ENCODE data around the gene ILF2.
"Not testable (repeated sequence)": the region's sequence is repeated elsewhere in the genome, so short reads cannot be mapped to it uniquely, and the experiment has no call there.

Gene ILF2

DNA sequence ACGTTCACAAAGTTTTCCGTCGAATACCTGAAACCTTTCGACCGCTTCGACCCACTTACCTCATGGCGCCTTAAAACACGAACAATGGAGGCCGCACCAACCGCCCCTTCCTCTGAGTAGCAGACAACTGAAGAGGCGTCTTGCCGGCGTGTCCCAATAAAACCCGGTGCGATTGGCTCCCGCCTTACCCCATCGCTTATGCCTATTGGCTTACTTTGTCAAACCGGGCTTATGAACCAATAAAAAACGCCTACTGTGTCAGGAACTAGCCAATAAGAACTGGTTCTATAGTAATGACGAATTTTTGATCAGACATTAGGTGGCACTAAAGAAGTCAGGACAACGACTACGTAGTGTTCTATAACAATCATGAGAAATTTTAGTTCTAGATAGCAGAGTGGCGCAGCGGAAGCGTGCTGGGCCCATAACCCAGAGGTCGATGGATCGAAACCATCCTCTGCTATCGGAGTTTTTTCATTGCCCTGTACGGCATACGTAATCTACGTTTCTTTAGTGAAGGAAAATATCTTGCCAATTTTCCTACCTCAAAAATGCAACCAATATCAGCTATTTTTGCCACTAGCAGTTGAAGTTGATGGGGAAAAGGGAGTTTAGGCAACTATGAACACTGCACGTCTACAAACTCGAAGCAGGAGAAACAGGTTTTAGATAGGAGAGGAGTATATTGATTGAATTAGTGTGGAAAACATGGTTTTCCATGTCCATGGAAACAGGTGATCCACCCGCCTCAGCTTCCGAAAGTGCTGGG, at the start of gene ILF2:
Gene ILF2, minus strand, starts transcription at position 135 of the 769 bp plus-strand sequence. Its CDS starts 71 bp downstream, at position 64.
- DNase-seq: peak; percentile 98

DNA sequence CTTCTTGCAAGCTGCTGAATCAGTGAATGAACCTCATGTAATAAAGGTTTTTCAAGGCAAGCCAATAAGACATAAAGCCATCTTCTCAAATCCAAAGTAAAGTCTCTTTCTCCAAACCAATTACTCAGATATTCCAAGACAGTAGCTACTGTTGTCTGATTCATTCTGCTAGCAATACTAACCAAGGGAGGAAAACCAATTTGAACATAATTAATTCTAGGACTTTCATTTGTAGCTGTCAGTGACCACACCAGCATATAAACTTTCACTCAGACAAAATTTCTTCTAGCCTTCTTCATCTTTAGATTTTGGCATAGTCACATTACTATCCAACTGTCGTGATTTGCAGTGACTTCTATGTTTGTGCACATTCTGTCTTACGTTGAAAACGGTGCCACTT, 46.5 kb upstream of the ILF2 start:
- DNase-seq: no peak

DNA sequence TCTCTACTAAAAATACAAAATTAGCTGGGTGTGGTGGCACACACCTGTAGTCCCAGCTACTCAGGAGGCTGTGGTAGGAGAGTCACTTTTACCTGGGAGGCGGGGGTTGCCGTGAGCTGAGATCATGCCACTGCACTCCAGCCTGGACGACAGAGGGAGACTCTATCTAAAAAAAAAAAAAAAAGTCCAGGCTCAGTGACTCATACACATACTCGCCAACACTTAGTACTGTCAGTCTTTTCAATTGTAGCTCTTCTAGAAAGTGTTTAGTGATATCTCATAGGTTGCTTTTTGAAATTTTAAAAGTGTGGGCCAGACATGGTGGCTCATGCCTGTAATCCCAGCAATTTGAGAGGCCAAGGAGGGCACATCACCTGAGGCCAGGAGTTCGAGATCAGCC, 45.4 kb upstream of the ILF2 start:
- not testable (repeated sequence) for DNase-seq

DNA sequence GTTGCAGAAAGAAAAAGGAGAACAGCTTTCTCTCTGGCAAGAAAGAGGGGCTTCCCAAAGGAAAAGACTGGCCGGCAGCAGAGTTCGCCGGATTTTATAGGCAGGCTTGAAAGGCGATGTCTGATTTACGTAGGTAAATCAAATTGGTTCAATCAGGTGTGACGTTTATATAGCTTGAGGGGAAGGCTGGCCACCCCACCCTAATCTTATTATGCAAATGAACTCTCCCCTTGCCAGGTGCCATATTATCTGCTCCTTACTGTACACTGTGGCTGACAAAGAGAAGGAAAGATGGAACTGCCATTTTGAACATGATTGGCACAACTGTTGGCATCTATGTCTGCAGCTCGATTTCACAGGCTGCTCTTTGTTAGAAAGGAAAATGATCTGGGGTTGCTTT, 40.2 kb upstream of the ILF2 start:
- no peak for DNase-seq

DNA sequence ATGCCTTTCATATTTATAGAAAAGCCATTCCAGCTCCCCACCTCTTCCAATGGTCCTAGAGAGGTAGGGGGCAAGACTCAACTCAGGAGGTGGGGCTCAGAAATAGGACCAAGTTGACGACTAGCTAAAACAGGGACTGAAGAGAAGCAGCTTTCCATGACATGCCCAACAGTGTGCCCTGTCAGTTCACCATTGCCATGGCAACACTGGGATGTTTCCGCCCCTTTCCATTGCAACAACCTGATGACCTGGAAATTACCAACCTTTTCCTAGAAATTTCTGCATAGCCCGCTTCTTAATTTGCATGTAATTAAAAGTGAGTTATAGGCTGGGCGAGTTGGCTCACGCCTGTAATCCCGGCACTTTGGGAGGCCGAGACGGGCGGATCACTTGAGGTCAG, 34.7 kb upstream of the ILF2 start:
- no peak for DNase-seq

DNA sequence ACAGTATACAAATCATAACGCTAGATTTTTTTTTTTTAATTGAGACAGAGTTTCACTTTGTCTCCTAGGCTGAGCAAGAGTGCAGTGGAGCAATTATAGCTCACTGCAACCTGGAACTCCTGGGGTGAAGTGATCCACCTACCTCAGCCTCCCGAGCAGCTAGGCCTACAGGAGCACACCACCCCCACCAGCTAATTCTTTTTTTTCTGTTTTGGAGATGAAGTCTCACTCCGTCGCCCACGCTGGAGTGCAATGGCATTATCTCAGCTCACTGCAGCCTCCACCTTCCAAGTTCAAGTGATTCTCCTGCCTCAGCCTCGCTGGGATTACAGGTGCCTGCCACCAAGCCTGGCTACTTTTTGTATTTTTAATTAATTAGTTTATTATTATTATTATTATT, 29.0 kb upstream of the ILF2 start:
- DNase-seq: no peak

DNA sequence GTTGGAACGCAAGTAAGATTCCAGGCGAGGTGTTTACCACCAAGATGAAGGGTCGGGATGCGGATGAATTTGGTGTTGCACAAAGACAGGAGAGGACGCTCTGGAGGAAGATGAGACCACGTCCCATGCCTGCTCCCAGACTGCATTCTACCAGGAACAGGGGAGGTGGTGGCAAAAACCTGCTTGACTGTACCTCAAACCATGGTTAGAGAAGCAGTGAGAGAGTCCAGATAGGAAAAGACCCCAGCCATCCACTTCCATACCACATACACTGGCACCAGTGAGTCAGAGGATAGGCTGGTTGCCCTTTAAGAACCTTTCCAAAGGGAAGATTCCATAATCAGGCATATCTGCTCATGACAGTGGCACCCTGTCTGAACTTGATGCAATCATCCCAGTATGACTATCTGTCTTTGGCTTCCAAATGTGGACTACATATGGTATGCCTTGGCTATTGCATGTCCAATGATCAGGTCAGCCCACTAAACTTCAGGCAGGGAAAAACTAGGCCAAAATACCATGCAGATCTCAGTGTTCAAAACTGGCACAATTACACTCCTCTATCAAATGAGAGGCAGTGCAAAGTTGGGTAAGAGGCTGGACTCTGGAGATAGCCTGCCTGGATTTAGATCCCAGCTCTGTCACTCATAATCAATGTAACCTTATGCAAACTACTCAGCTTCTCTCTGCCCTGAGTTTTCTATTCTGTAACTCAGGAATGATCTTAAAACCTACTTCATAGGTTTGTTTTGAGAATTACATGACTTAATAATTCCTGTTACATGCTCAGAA, 28.3 kb upstream of the ILF2 start:
- DNase-seq: no peak

DNA sequence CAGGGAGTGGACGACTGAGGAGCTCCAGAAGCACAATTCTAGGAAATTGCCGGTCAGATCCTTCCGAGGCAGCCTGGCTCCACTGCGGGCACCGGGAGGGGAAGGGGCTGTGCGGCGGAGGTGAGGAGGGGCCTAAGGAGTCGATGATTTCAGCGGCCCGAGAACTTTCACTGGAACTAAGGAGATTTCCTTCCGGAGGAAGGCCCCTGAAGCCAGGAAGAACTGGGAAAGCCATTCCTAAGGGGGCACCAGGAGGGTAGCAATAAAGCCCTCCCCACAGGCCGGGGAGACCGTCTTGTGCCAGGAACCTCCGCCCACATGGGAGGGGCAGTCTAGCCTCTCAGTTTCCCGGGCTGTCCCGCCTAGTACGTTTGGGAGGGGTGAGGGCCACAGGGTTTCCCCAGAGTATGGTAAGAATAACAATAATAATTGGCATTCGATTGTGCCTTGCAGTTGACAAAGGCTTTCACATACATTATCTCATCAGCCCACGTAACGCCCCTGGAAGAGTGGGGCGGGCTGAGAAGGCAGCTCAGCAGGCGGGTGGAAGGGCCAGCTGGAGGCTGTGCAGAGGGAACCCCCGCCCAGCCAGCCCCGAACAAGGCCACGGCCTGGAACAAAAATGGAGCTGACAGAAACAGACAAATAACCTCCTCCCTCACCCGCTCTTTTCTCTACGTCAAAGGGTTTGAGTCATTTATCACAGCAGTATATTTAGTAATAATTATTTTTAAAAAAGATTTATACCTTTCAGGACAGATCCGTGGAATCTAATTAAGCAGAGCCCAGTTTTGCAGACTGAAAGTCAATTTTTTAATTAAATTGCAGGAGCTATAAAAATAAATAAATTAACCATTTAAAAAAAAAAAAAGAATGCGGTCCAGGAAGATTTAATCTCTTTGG, 27.5 kb upstream of the ILF2 start:
- peak; percentile 72 for DNase-seq

DNA sequence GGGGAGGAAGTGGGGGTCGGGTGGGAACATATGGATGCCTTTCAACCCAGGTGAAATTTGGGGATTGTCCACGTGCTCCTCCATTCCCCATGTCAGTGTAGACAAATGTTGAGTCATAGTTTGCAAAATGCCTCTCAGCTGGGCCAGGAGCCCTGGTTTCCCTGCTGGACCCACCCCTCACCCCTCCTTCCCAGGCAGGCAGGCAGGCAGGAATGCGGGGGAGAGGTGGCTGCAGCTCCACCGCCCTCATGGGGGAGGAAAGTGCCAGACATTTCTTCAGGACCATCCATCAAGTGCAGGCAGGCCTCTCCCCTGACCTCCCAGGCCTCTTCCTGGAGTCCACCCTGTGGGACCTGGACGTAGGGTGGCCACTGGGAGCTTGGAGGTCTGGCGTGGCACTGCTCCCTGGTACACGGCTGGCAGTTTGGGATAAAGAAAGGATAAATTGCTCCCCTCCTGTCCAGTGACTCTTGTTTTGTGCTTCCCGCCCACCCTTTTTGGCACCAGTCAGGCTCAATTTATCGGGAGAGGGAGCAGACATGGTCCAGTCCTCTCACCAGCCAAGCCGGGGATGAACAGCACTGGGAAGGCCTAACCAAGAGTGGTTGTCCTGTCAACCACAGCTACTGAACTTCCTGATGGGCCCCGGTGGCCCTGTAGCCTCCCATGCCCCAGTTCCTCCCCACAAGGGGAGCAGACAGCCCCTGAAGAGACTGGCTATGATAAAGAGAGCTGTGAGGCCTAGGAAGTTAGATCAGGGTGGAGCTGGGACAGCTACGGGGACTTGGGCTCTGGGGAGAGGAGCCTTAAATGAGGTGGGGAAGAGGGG, 26.6 kb upstream of the ILF2 start:
- no peak for DNase-seq

DNA sequence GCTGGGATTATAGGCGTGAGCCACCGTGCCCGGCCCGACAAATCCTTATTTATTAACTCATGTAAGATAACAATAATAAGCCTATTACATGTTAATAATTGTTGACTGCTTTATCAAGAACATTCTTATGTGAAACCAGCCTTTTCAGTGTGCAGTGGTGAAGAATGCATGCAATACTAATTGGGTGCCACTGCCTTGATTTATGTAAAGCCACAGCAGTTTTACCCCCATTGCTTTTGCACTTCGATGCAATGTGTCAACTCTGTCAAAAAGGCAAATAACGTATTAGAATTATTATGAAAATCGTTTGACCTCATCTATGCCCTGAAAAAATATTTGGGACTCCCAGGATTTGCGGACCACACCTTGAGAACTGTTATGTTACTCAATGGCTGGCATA, 25.9 kb upstream of the ILF2 start:
- no peak for DNase-seq

DNA sequence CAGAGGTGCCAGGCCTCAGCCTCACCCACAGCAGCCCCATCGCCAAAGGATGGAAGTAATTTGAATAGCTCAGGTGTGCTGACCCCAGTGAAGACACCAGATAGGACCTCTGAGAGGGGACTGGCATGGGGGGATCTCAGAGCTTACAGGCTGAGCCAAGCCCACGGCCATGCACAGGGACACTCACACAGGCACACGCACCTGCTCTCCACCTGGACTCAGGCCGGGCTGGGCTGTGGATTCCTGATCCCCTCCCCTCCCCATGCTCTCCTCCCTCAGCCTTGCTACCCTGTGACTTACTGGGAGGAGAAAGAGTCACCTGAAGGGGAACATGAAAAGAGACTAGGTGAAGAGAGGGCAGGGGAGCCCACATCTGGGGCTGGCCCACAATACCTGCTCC, 22.7 kb upstream of the ILF2 start:
- DNase-seq: no peak

DNA sequence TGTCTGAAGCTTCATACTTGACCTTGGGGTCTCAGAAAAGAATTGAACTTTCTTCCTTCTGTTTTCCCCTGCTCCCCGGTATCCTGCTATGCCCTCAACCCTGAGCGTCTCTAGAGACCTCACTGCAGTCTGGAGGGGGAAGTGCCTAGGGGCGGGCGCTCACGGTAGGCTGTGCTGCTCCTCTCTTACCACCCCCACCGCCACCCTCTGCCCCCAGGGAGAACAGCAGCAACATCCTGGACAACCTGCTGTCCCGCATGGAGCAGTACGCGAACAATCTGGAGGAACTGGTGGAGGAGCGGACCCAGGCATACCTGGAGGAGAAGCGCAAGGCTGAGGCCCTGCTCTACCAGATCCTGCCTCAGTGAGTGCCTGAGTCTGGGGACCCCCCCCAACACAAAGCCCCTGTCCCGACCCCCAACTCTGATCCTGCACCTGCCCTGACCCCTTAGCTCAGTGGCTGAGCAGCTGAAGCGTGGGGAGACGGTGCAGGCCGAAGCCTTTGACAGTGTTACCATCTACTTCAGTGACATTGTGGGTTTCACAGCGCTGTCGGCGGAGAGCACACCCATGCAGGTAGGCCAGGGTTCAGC, 18.0 kb upstream of the ILF2 start:
- no peak for DNase-seq

DNA sequence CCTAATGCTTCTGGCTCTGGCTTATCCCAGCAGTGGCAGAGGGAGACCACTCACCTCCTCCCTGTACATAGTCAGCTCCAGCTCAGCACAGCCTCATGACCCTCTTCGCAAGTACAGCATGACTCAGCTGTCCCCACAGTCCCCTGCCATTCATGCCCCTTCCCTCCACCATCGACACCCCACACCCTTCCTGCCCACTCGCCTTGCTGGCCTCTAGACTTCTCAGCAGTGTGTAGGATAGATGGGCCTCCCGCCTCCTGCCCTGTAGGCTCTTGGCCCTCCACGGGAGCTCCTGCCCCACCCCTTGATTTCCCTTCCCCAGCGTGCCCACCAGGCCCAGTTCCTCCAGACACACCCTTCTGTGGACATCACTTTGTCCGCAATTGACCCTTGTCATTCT, 17.5 kb upstream of the ILF2 start:
- DNase-seq: no peak

DNA sequence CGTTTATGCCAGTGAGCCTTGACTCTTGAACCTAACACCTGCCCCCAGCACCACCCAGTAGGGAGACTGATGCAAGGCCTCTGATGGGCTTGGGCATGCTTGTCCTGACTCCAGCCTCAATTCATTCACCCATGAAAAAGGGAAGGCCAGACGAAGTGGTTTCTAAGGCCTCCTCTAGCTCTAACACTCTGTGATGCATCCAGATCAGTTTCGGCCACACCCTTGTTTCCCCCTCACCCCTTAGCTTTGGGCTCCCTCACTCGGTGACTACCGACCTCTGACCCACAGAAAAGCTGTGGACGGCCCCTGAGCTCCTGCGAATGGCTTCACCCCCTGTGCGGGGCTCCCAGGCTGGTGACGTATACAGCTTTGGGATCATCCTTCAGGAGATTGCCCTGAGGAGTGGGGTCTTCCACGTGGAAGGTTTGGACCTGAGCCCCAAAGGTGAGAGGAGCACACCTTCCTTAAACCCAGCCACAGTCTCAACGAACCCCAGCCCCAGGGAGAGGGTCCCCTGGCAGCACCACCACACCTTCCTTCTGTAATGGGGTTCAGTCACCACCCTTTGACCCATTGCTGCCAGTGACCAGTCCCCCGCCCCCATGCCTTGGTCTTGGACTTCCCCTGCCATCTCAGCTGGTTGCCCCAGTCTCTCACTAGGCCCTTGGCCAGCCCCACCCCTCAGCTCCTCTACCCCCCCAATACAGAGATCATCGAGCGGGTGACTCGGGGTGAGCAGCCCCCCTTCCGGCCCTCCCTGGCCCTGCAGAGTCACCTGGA, 16.7 kb upstream of the ILF2 start:
- DNase-seq: no peak

DNA sequence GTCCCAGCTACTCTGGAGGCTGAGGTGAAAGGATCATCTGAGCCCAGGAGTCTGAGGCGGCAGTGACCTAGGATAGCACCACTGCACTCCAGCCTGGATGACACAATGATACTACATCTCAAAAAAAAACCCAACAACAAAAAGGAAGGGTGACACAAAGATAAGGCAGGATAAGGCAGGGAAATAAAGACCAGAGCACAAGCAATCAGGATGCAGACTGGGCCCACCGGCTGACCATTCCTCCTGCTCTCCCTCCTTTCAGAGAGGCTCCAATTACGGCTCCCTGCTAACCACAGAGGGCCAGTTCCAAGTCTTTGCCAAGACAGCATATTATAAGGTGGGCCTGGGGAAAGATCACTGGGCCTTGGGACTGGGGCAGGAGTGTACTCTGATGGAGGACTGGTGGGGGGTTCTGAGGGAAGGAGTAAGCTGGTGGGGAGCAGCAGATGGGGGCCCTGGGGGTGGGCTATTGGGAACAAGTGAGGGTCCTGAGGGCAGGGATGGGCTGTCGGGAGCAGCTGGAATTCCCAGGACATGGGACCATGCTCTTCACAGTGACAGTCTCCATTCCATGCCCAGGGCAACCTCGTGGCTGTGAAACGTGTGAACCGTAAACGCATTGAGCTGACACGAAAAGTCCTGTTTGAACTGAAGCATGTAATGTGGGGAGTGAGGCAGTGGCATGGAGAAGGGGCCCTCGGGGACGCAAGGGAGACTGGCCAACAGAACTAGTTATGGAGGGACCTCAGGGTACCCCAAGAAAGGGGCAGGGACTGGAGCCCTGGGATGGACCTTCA, 14.9 kb upstream of the ILF2 start:
- DNase-seq: no peak

DNA sequence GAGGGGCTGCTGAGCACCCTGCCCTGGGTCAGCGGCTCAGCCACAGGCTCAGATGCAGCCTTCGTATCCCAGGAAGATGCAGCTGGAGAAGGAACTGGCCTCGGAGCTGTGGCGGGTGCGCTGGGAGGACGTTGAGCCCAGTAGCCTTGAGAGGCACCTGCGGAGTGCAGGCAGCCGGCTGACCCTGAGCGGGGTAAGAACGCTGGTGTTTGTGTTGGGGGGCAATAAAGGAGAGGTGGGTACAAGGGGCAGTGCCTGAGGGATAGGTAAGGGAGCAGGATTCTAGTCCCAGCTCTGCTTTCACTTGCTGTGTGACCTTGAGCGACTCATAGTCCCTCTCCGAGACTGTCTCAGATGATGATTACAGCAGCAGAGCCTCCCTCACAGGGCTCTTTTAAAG, 14.1 kb upstream of the ILF2 start:
- no peak for DNase-seq

DNA sequence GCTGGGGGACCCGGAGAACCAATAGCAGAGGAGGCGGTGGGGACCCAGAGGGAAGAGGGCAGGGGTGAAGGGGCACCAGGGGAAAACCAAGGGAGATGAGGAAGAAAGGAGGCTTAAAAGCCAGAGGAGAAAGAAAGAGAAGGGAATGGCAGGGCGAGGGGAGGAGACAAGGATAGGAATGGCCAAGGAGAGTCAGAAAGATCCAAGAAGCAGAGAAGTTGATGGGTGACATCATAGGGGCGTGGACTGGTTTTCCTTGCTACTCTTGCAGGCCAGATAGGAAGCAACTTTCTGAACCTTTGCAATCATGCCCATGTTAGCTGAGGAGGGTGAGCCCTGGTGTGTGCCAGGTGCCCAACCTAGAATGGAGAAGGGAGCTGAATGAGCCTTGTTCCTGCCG, 13.1 kb upstream of the ILF2 start:
- DNase-seq: no peak

DNA sequence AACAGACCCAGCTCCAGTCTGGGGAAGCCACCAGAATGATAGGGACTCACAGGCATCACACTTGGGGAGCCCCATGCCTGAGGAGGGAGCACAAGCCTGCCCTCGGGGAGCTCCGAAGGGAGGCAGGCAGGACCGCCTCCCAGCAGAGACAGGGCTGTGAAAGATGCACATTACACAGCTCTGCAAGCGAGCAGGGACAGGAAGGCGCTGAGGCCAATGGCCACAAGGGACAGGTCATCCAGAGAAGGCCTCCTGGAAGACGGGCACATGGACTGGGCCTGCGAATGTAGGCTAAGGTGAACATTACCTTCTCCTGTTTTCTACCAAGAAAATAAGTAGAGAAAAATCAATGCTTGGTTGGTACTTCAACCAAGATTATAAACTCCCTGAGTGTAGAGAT, 11.9 kb upstream of the ILF2 start:
- no peak for DNase-seq

DNA sequence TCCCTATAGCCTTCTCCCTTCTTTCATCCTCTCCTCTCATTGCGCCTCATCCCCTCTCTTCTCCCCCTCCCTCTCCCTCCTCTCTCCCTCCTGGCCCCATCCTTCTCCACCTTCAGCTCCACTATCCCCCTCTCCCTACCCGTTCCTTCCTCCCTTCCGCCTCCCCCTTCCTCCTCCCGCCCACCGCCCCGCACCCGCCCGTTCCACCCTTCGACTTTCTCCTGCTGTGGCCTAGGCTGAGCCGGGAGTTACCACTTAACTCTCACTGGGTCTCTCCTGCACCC, 9.3 kb upstream of the ILF2 start:
- no peak for DNase-seq

DNA sequence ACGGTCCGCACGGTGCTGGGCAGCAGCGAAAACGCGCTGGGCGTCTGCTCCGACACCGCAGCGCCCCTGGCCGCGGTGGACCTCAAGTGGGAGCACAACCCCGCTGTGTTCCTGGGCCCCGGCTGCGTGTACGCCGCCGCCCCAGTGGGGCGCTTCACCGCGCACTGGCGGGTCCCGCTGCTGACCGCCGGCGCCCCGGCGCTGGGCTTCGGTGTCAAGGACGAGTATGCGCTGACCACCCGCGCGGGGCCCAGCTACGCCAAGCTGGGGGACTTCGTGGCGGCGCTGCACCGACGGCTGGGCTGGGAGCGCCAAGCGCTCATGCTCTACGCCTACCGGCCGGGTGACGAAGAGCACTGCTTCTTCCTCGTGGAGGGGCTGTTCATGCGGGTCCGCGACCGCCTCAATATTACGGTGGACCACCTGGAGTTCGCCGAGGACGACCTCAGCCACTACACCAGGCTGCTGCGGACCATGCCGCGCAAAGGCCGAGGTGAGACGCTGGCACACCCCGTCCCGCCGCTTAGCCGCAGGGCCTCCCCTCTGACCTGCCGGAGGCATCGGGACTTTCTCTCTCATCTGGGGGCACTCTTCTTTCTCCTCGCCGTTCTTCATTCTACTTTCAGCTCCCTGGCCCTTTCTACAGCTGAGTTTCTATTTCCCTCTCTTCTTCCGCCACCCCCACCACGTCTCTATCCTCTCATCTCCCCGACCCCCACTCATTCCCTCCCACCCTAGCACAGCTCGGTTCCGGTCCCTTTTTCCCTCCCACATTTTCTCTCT, 8.7 kb upstream of the ILF2 start:
- no peak for DNase-seq
